GM19023 (cell line): ENCODE measurements around the gene UNK.
A peak's percentile ranks its signal among the peaks of the same experiment; 100 is the strongest.
"Not testable (repeated sequence)": the region's sequence is repeated elsewhere in the genome, so short reads cannot be mapped to it uniquely, and the experiment has no call there.

Experiments
- ATAC-seq: cut with Tn5 transposase; IDR thresholded peaks from one replicate; pipeline ENCODE4 v1.9.1; 2021; ENCODE audit warnings: mild to moderate bottlenecking, moderate library complexity; ENCODE audit not compliant: unreplicated experiment

UNK gene

GRCh38 chr17:75771334-75772281, 13.0 kb upstream of the UNK start:
- no peak for ATAC-seq

GRCh38 chr17:75773121-75773807, 11.3 kb upstream of the UNK start:
- ATAC-seq: no peak

DNA sequence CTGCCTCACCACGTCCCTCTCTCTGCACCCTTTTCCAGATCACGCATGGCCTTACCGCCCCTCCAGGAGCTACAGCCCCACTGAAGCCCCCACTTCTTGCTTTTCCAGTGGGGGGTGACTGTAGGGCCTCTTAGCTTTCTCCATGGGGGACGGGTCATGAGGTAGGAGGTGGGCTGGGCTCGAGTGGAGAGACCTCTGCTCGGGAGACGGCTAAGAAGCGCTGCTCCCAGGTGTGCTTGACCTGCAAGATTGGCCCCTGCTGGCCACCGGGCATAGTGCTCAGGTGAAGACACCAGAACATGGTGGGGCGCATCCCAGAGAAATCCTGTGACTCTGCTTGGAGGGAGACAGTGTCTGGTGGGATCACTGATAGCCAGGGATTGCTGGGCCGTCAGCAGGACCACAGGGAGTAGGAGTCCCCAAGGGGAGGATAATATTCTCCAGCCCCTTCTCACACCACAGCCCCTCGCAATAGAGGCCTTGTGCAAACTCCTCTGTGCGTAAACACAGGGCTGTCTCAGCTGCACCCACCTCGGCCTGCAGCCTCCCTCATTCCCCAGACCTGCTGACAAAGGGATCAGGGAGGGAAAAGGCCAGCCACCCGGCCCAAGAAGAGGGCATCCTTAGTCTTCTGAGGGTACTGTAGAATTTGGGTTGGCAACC, 10.7 kb upstream of the UNK start:
- no peak for ATAC-seq

DNA sequence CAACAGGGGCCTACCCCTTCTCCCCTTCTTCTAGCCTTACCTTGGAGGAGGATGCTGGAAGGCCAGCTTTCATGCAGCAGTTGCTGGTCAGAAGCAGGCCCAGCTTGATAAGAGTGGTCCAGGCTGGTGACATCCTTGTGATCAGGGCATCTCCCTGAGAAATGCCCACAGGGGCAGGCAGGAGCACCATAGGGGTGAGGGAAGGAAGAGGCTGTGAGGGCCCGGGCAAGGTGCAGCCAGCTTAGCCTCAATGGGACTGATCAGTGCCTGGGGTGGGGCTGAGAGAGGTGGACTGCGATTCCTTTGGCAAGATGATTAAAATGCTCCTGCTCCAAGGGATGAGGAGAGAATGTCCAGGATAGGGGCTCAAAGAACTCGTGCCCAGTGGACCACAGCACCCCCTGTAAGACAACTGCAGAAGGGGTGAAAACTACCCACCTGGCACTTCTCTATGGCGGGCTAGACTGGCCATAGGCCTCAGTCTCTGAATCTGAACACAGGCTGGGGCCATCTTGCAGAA, 10.1 kb upstream of the UNK start:
- ATAC-seq: no peak

- no peak for ATAC-seq
These were observed 9.5 kb upstream of the UNK start for GRCh38 chr17:75774991-75775668.

- no peak for ATAC-seq
These were observed 8.0 kb upstream of the UNK start for GRCh38 chr17:75776386-75777295.

DNA sequence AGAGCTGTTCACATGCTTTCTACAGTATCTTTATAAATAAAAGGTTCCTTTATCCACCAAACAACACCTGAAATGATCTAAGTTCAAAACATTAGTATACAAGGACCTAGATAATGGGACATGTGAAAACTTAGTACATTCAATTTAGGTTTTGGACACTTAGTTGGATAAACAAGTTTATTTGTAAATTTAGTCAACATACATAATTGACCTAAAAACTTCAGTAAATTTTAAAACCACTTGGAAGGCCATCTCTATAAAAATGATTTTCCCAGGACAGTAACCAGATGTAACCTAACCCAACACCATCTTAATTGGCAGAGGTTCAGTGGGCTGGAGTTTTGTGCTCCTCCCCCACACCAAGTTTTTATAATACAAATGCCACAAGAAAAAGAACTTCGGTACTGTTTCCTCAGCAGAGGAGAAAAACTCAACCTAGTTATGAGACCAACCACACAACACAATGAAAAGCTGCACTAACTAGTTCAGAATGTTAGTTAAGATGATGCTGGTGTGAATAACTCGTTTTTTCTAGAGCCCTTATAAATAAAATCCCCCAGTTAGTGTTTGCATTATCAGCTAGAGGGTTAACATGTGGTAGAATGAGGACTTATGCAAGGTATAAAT, 7.2 kb upstream of the UNK start:
- ATAC-seq: no peak

GRCh38 chr17:75778066-75778860, 6.3 kb upstream of the UNK start:
- ATAC-seq: not testable (repeated sequence)

GRCh38 chr17:75778861-75779249, 5.8 kb upstream of the UNK start:
- peak; percentile 3 for ATAC-seq

DNA sequence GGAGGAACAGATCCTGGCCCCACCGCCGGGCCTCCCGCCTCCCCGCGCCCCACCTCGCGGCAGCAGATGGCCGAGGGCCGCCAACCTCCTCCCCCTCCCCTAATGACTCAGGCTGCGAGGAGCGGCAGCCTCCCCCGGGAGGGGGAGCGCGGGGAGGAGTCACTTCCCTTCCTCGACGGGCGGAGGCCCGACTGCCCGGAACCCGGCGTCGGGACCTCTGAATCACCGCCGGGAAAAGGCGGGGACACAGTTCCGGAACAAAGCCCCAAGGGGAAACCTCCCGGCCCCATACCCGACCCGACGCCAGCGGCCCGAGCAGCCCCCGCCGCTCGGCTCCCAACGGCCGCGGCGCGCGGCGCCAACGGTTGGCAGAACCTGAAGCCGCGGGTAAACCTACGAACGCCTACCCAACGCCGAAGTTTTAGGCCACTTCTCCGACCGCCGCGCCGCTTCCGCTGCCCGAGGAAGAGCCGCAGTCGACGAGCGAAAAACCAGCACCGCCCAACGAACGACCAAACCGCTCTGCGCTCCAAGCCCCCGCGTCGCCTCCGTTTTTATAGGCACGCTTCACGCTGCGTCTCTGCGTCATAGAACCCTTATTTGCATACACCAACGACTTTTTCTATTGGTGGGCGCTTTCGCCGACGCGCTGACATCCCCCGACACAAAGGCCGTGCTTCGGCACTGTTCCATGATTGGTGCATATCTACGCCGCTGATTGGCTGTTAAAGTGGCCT, 5.2 kb upstream of the UNK start:
- peak; percentile 65 for ATAC-seq

- ATAC-seq: no peak
These were observed 4.4 kb upstream of the UNK start for GRCh38 chr17:75779987-75780889.

- no peak for ATAC-seq
These were observed 1.4 kb upstream of the UNK start for GRCh38 chr17:75783069-75783783.

DNA sequence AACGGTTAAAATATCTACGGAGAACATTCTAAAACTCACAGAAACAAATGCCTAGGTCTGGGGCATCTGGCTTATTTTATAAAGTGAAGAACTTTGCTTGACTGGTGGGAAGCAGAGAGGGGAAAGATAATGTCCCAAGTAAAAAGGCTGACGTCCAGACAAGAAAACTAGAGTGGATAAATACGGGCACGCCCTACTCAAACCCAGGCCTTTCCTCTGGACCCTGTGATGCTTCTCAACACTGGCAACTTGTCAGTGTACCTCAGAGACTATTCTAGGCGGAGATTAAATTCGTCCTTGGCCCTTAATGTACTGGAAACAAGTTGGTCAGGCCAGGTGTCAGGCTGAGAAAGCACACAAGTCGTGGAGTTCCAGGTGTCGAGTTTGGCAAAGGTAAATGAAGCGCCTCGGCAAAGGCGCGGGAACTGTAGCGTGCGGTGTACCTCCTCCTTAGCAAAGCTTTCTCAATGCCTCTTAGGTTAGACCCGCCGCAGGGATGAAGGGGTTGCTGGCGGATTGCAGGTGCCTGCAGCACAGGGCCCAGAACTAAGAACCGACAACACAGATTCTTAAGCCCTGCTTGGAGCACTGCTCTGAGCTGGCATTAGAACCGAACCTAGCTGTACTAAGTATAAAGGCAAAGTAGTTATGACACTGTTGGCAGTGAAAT, 668 bp upstream of the UNK start:
- no peak for ATAC-seq

DNA sequence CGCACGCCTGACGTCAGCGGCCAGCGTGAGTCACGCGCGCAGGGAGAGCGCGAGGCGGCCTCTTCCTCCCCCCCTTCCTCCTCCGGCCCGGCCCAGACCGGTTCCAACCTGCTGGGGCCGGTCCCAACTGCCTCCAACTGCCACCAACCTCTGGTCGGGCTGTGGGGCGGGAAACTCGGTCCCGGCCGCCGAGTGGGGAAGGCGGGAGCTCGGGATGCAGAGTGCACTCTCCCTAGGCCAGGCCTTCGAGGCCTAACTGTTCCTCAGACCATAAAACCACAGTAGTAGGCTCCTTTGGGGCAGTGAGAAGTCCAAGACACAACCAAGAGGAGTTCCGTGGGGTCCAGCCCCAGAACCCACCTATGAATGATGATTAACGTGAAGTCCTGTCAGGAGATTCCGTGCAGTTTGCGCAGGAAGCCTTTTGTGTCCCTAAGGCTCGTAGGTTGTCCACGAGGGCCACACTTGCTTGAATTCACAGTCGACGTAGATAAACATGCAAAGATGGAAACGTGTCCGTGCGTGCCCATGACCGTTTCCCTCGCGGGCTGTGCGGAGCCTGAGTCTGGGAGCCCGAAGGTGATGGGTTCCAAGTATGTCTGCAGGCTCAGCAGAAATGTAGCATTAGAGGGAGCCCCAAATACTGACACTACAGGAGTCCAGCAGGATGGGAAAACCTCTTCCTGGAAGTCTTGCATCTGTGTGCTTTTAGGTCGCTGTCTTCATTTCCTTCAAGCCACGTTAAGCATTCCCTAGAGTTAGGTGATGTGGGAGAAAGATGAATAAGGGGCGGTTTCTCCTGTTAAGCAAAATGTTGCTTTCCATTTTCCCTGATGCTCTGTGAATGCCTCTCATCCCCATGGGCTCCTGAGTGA, 647 bp downstream of the UNK start:
- ATAC-seq: peak; percentile 70

DNA sequence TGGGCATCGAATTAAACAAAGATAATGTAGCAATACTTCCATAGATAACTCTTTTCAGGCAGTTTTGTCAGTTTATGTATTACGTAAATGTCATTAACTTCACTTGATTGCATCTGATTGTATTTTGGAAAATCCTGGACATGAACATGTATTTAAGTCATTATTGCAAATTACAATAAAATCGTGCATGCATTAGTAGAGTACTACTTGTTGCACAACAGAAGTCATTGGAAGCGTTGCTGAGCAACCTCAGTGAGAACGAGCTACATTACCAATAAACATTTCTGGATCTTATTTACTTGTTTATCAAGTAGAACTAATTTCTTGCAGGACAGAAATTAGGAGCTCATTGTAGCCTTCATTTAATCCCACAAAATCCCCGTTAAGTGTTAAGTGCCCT, 6.6 kb downstream of the UNK start:
- ATAC-seq: no peak
